ENCODE data around the gene CDKN1B. TPM values are rescaled to one million over a fixed set of nuclear protein-coding genes. Genes with fewer than 3 reads are reported as not detected.

Gene CDKN1B
- total RNA-seq, 1 experiment from 2014 or later: 33.1 TPM

DNA sequence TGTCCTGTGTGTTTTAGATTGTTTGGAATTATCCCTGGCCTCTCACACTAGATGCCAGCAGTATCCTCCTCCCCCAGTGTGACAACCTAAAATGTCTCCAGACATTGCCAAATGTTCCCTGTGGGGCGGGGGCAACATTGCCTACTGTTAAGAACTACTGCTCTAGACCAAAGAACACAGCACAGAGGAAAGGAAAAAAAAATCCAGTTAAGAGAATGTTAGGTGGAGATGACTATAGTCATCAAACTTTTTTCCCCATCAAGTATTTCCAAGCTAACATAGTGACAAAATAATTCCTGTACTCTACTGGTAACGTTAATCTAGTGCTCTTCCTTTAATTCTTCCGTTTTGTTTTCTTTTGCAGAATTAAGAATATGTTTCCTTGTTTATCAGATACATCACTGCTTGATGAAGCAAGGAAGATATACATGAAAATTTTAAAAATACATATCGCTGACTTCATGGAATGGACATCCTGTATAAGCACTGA lies 3.5 kb downstream of the CDKN1B start:
- Histone ChIP-seq H3K9me2 (ENCODE audit: insufficient read depth) (no peaks in the 10 kb centered on the region), H4K20me1 (ENCODE audit: insufficient read depth) (no peaks in the 10 kb centered on the region), H3K79me2 (ENCODE audit: insufficient read depth, low read length) (peaks cover 65% of the 10 kb centered on the region), H3K9me3 (ENCODE audit: control insufficient read depth in 1 of 2, insufficient read depth in 1 of 2, low read depth in 1 of 2, low read length in 2 of 2) (no peaks in the 10 kb centered on the region), H3K36me3 (ENCODE audit: control insufficient read depth in 1 of 2, insufficient read depth in 2 of 2, low read length in 2 of 2) (peaks cover 8 to 15% of the 10 kb centered on the region in 2 experiments), H3K4me2 (ENCODE audit: low read length) (peak overlapping the region; percentile 98), H3K4me1 (ENCODE audit: control insufficient read depth in 1 of 2, insufficient read depth in 2 of 2, low read length in 2 of 2) (peaks cover 33 to 47% of the 10 kb centered on the region in 2 experiments), H3K27me3 (ENCODE audit: insufficient read depth, low read length) (no peaks in the 10 kb centered on the region), H2AFZ (ENCODE audit: low read depth, low read length, poor library complexity, severe bottlenecking) (no peak overlapping the region), H3K27ac (ENCODE audit: low read depth, low read length) (peak overlapping the region; percentile 100; the same call in 1 of the 2 replicates), H3K4me3 (replicated peaks in 1 of 2; ENCODE audit: low read depth in 1 of 2, low read length in 2 of 2) (peak overlapping the region; percentile 4 to 20; a peak in 3 of 4 replicates), H3K9ac (ENCODE audit: low read length) (peak overlapping the region; percentile 92)
- DNase-seq (ENCODE audit: low read depth, low spot score): no peak
- CTCF ChIA-PET: interaction anchor here (1.0 kb wide), 1 partner anchor 16 kb away, joined by 5 read pairs; no protein-coding TSS in a partner anchor
- TF ChIP-seq EGR1 (IDR thresholded peaks at IDR 0.05; ENCODE audit: low read depth): no peak
- no peak for TF ChIP-seq FOSL1 (IDR thresholded peaks at IDR 0.05; ENCODE audit: low read depth)
- no peak for TF ChIP-seq ZFX (IDR thresholded peaks at IDR 0.05)
- TF ChIP-seq POLR2A (IDR thresholded peaks at IDR 0.05; ENCODE audit: borderline replicate concordance, extremely low read depth, insufficient read depth, insufficient read length): no peak
- TF ChIP-seq, protein P1, sequence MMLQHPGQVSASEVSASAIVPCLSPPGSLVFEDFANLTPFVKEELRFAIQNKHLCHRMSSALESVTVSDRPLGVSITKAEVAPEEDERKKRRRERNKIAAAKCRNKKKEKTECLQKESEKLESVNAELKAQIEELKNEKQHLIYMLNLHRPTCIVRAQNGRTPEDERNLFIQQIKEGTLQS (IDR thresholded peaks at IDR 0.05): no peak
- TF ChIP-seq, protein P2, sequence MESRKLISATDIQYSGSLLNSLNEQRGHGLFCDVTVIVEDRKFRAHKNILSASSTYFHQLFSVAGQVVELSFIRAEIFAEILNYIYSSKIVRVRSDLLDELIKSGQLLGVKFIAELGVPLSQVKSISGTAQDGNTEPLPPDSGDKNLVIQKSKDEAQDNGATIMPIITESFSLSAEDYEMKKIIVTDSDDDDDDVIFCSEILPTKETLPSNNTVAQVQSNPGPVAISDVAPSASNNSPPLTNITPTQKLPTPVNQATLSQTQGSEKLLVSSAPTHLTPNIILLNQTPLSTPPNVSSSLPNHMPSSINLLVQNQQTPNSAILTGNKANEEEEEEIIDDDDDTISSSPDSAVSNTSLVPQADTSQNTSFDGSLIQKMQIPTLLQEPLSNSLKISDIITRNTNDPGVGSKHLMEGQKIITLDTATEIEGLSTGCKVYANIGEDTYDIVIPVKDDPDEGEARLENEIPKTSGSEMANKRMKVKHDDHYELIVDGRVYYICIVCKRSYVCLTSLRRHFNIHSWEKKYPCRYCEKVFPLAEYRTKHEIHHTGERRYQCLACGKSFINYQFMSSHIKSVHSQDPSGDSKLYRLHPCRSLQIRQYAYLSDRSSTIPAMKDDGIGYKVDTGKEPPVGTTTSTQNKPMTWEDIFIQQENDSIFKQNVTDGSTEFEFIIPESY (IDR thresholded peaks at IDR 0.05; ENCODE audit: extremely low read depth, insufficient replicate concordance, low read length): no peak
- TF ChIP-seq JUND (IDR thresholded peaks at IDR 0.05): no peak
- TF ChIP-seq, protein P3, sequence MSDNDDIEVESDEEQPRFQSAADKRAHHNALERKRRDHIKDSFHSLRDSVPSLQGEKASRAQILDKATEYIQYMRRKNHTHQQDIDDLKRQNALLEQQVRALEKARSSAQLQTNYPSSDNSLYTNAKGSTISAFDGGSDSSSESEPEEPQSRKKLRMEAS (IDR thresholded peaks at IDR 0.05): no peak
- no peak for TF ChIP-seq YY1 (IDR thresholded peaks at IDR 0.05; ENCODE audit: extremely low read depth, insufficient replicate concordance, low read depth, low read length)
- TF ChIP-seq CEBPB (IDR thresholded peaks at IDR 0.05; ENCODE audit: low read depth): no peak
- TF ChIP-seq RAD21 (IDR thresholded peaks at IDR 0.05; ENCODE audit: low read depth): no peak
- TF ChIP-seq TCF7L2 (IDR thresholded peaks at IDR 0.05; ENCODE audit: borderline replicate concordance, extremely low read depth, insufficient read depth, insufficient read length): no peak
- TF ChIP-seq EZH2phosphoT487 (IDR thresholded peaks at IDR 0.05; ENCODE audit: borderline replicate concordance): no peak
- no peak for TF ChIP-seq ZNF274 (IDR thresholded peaks at IDR 0.05; ENCODE audit: low read depth, low read length)
- no peak for TF ChIP-seq EZH2 (IDR thresholded peaks at IDR 0.05)
- no peak for TF ChIP-seq ELF1 (IDR thresholded peaks at IDR 0.05; ENCODE audit: borderline replicate concordance, low read depth)
- TF ChIP-seq, protein P4, sequence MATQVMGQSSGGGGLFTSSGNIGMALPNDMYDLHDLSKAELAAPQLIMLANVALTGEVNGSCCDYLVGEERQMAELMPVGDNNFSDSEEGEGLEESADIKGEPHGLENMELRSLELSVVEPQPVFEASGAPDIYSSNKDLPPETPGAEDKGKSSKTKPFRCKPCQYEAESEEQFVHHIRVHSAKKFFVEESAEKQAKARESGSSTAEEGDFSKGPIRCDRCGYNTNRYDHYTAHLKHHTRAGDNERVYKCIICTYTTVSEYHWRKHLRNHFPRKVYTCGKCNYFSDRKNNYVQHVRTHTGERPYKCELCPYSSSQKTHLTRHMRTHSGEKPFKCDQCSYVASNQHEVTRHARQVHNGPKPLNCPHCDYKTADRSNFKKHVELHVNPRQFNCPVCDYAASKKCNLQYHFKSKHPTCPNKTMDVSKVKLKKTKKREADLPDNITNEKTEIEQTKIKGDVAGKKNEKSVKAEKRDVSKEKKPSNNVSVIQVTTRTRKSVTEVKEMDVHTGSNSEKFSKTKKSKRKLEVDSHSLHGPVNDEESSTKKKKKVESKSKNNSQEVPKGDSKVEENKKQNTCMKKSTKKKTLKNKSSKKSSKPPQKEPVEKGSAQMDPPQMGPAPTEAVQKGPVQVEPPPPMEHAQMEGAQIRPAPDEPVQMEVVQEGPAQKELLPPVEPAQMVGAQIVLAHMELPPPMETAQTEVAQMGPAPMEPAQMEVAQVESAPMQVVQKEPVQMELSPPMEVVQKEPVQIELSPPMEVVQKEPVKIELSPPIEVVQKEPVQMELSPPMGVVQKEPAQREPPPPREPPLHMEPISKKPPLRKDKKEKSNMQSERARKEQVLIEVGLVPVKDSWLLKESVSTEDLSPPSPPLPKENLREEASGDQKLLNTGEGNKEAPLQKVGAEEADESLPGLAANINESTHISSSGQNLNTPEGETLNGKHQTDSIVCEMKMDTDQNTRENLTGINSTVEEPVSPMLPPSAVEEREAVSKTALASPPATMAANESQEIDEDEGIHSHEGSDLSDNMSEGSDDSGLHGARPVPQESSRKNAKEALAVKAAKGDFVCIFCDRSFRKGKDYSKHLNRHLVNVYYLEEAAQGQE (IDR thresholded peaks at IDR 0.05; ENCODE audit: low read depth): no peak
- RAD21 ChIA-PET (ENCODE audit: low non-redundant PET in 1 of 2, low total read pairs in 2 of 2, uncharacterized antibody in 2 of 2, unreplicated experiment in 2 of 2): no interaction called here
- no peak for ATAC-seq
- BruUV-seq (replicated peaks): no TSS peak
- intact Hi-C loops (cut with micrococcal nuclease): loop anchor here (10.0 kb wide), 1 partner anchor 174 kb away; the partner anchor contains the start of gene GPRC5A
- POLR2A ChIA-PET: no interaction called here
